Measurements from ENCODE around the gene ARTN.

The ARTN gene

GRCh38 chr1:43933386-43934100 is at the start of gene ARTN:
TSS of gene ARTN (plus strand) at chr1:43933801. CDS start at chr1:43935657, 1,856 bp downstream.
- in situ Hi-C loops (cut with HindIII; ENCODE audit: low sequenced_read_pairs), result loop anchor here (25.0 kb wide), 1 partner anchor 696 kb away; no protein-coding TSS in a partner anchor

DNA sequence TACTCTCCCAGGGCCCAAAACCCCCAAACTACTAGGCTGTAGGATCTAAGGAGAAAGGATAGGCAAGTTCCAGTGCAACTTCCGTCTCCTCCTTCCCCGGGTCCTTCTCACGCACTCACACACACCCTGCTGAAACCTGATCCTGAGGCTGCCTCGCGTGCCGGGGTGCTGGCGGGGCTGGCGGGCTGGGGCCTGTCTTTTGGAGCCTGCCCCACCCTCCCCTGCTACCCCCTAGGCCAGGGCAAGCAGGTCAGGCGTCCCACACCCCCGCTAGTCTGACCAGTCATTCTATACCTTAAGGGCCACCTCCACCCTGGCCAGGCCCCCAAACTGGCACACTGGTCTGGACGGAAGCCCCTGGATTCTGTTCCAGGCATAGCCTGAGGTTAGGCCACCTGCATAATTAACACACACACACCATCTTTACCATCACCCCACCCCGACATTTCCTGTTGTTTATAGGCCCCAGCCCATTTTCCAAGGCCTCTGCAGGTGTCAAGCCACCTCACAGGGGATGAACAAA is 48.3 kb upstream of the ARTN start:
- in situ Hi-C loops (cut with HindIII; ENCODE audit: low sequenced_read_pairs), result no loop called here

GRCh38 chr1:43887748-43888147 is 45.9 kb upstream of the ARTN start:
- in situ Hi-C loops (cut with HindIII; ENCODE audit: low sequenced_read_pairs), result no loop called here

DNA sequence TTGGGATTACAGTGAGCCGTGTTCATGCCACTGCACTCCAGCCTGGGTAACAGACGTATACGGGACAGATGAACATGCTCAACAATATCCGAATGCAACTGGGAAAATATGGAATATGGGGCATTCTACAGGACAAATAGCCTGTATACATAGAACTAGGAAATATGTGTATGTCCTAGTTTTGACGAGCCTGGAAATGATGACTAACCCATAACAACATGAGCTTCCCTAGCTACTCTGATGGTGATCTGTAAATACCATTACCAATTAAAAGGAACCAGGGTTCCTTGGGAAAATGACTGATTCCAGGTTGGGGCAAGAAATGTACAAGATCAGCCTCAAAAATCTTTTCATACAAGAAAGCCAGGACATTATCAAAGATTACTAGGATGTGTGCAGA is 42.8 kb upstream of the ARTN start:
- in situ Hi-C loops (cut with HindIII; ENCODE audit: low sequenced_read_pairs), result no loop called here

GRCh38 chr1:43893006-43893405 is 40.6 kb upstream of the ARTN start:
- in situ Hi-C loops (cut with HindIII; ENCODE audit: low sequenced_read_pairs), result no loop called here

- in situ Hi-C loops (cut with HindIII; ENCODE audit: low sequenced_read_pairs), result no loop called here
Measured at GRCh38 chr1:43898981-43899380, 34.6 kb upstream of the ARTN start.

DNA sequence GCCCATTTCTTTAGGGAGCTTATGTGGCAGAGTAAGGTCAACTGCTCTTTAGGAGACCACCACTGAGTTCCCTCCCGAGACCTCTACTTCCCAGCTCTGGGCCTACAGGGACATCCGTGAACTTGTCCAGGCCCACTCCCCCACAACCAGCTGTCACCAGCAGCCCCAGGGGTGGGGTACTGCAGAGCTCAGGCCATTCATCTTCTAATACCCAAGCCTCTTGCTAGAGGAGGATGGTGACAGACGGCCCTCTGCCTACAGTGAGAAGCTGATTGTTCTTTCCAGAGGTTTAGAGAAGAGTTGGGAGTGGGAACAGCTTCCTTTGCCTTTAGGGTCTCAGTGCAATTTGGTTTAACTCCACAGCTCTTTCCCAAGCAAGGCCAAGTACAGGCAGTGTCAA is 33.2 kb upstream of the ARTN start:
- in situ Hi-C loops (cut with HindIII; ENCODE audit: low sequenced_read_pairs), result no loop called here

- in situ Hi-C loops (cut with HindIII; ENCODE audit: low sequenced_read_pairs), result no loop called here
Measured at GRCh38 chr1:43901196-43901961, 32.2 kb upstream of the ARTN start.

DNA sequence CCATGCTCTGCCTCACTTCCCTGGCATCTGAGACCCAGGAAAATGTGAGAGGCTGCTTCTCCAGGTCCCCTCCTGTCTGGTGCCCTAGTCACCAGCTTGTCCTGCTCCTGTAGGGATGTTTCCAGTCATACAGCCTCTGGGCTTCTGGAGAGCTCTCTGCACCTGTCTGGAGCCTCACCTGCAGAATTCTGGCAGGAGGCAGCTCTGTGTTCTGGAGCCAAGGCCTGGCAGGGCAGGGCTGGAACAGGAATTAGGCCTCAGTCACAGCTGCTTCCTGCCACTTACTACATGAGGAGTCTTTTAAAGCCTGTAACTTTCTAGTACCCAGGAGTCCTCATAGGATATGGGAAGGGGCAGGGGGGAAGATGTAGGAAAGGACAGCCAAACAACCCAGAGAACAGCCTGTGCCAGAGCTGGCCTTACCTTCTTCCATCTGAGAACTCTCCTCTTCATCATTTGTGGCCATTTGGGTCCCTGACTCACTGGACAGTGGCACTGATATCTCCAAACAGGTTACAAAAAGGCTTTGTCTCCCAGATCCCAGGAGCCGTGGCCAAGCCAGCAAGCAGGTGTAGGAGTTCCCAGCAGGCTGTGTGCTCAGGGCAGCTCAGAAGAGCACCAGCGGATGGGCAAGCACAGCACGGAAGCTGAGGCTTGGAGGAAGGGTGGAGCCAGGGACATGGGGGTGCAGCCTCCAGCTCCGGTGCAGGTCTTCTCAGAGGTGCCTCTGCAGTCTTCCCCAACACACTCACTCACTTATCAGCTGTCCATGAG is 31.4 kb upstream of the ARTN start:
- in situ Hi-C loops (cut with HindIII; ENCODE audit: low sequenced_read_pairs), result no loop called here

DNA sequence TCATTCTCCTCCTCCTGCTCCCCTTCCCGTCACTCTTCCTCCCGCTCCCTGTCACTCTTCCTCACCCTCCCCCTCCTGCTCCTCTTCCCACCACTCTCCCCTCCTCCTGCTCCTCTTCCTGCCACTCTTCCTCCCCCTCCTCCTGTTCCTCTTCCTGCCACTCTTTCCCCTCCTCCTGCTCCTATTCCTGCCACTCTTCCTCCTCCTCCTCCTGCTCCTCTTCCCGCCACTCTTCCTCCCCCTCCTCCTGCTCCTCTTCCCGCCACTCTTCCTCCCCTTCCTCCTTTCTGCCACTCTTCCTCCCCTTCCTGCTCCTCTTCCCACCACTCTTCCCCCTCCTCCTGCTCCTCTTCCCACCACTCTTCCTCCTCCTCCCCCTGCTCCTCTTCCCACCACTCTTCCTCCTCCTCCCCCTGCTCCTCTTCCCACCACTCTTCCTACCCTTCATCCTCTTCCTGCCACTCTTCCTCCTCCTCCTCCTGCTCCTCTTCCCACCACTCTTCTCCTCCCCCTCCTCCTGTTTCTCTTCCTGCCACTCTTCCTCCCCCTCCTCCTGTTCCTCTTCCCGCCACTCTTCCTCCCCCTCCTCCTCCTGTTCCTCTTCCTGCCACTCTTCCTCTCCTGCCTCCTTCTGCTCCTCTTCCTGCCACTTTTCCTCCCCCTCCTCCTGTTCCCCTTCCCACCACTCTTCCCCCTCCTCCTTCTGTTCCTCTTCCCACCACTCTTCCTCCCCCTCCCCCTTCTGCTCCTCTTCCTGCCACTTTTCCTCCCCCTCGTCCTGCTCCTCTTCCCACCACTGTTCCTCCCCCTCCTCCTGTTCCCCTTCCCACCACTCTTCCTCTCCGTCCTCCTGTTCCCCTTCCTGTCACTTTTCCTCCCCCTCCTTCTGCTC is 28.7 kb upstream of the ARTN start:
- in situ Hi-C loops (cut with HindIII; ENCODE audit: low sequenced_read_pairs), result no loop called here

DNA sequence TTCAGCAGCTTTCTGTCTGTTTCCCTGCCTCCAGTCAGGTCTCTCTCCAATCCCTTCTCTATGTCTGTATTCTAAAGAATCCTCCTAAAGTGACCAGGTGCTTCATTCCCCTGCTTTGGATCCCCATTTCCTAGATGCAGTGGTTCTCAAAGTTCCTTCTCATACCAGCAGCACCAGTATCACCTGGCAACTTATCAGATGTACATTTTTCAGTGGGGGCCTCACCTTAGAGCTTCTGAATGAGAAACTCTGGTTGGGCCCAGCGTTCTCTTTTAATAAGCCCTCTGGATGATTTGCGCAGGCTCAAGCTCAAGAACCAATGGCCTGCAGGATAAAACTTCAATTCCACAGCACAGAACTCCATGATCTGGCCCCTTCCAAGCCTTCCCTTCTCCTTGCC is 25.4 kb upstream of the ARTN start:
- in situ Hi-C loops (cut with HindIII; ENCODE audit: low sequenced_read_pairs), result no loop called here

DNA sequence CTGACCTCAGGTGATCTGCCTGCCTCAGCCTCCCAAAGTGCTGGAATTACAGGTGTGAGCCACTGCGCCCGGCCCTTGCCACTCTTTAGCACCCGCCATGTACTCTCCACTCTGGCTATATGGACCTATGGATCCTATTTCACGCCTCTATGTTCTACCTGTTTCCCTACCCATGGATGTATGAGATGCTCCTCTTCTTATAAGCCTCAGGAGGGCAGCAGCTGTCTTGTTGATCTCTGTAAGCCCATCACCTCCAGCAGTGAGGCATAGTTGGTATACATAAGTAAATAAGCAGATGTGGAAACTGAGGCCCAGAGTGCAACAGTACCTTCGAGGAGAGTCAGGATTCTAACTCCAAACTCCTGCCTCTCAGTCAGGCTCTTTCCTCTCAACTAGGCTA is 24.7 kb upstream of the ARTN start:
- in situ Hi-C loops (cut with HindIII; ENCODE audit: low sequenced_read_pairs), result no loop called here

DNA sequence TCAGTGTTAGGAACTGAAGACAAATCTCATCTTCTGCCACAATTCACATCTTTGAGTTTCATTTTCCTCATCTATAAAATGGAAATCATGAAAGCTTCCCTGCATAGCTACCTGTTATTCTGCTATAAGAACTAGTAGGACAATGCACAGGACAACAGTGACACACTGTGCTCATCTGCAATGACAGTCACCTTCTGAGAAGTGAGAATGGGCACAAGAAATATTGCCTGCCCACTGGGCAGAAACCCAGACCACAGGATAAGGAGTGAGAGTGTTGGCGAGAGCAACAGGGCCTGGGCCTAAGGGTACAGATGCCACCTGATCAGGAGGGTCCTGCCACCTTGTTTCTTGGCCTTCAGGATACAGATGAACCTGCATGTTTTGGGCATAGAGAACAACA is 23.3 kb upstream of the ARTN start:
- in situ Hi-C loops (cut with HindIII; ENCODE audit: low sequenced_read_pairs), result no loop called here

- in situ Hi-C loops (cut with HindIII; ENCODE audit: low sequenced_read_pairs), result no loop called here
Measured at GRCh38 chr1:43912607-43913006, 21.0 kb upstream of the ARTN start.

DNA sequence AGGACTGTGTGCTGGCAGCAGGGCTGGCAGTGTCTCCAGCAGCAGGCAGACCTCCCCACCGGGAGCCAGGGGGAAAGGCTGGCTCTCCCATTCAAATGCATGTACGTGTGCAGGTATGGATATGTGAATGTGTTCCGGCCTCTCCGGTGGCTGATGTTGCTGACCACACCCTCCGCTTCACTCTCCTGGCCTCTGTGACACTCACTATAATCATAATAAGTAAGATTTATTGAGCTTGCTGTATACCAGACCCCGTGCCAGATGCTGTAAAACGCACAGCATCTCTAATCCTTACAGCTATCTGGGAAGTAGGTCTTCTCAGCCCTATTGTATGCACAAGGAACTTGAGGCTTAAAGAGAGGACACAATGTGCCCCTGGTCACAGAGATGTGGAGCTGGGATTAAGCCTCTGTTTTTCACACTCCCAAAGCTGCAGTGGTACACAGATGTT is 20.5 kb upstream of the ARTN start:
- in situ Hi-C loops (cut with HindIII; ENCODE audit: low sequenced_read_pairs), result no loop called here

DNA sequence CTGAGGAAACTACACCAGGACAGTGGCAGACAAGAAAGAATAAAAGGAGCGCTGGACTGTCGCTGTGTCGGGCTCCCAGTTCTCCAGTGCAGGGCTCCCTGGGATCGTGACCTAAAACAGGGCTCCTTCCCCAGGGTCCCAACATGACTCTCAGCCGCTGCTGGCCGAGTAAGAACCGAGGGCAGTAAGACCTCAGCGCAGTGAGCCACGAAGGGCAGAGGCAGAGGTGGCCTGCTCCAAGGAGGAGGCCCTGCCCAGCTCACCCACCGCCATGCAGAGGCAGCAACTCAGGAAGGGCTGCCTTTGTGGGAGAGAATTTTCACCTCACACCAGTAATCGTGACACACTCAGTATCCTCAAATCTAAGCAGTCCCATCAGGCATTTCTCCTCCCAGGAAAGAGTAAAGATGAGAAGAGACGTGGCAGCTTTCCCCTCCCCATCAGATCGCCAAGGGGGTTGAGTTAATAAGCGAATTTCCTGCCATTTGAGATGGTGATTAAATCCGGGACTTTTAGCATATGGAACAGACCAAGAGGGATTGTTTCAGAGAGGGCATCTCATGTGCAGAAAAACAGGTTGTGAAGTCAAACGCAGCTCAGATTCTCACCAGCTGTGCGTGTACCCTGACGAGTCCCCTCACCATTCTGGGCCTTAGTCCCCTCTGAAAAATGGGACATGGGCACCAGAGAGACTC is 19.8 kb upstream of the ARTN start:
- in situ Hi-C loops (cut with HindIII; ENCODE audit: low sequenced_read_pairs), result no loop called here

- in situ Hi-C loops (cut with HindIII; ENCODE audit: low sequenced_read_pairs), result no loop called here
Measured at GRCh38 chr1:43914576-43915525, 18.8 kb upstream of the ARTN start.

DNA sequence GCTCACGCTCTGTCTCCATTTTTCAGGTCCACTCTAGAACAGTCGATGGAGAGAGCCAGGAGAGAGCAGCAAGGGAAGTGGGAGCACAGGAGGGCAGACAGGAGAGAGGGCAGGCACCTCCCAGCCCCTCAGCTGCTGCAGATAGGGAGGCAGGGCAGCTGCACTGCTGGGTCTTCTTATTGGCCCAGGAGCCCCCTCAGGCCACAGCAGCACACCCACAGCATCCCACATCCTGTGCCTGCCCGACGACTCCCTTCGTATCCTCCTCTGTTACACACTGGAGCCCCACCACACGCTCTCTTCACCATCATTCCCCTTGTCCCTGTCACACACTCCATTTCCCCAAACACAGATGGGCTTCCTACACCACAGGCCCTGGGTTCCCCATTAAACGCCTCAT is 13.7 kb upstream of the ARTN start:
- in situ Hi-C loops (cut with HindIII; ENCODE audit: low sequenced_read_pairs), result no loop called here

DNA sequence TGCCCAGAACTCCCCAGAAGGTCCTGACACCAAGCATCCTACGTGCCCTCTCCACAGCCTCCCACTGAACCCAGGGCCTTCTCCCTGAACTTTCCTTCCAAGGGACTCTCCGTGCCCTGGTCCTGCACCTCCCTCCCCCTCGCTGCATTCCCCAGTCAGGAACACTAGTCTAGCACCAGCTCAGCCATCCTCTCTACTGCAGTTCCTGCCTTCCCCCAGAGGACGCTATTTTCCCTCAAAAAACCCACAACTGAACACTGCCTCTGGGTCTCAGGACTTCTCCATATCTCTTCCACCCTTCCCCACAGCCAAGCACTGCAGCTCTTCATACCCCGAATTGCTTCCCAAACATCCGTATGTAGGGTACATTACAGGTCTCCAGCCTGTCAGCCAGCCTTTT is 12.6 kb upstream of the ARTN start:
- in situ Hi-C loops (cut with HindIII; ENCODE audit: low sequenced_read_pairs), result no loop called here
